ENCODE measurements around the gene AHCYL2. TPM values are rescaled to one million over a fixed set of nuclear protein-coding genes. Genes with fewer than 3 reads are reported as not detected.
"Not testable (repeated sequence)": the region's sequence is repeated elsewhere in the genome, so short reads cannot be mapped to it uniquely, and the experiment has no call there.

Gene AHCYL2
- total RNA-seq, 1 donor from 2014 or later, result 13.6 TPM

DNA sequence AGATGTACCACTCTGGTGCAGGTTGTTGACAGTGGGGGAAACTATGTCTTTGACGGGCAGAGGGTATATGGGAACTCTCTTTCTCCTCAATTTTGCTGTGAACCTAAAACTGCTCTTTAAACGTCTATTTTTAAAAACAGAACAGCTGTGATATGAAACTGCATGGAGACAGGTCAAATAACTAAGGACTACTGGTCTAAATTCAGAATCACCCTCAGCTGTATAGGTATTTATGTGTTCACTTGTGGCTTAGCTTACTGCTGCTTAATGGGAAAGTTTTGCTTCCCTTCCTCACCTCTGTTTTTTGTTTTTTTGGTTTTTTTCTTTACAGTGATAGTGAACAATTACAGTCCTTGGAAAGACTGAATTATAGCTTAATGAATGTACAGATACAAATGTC lies 122.5 kb downstream of the AHCYL2 start:
- DNase-seq (ENCODE audit: low spot score), result no peak

- no peak for DNase-seq (ENCODE audit: low spot score)
These were observed 123.4 kb downstream of the AHCYL2 start for GRCh38 chr7:129348023-129348740.

DNA sequence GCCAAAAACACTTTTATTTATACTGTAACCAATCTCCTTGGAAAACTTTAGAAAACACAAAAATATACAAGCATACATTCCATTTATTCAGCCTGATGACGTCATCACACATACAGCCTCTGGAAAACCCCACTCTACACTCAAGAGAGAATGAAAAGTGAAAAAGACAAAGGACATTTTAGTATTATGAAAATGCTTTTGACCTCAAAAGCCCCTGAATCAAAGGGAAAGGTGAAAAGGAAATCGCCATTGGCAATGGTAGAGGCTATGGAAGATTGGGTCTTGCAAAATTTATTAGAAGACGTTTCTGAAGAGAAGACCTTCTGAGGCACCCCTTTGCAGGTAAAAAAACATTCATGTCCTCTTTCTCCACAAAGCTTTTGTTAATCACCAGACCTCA lies 126.5 kb downstream of the AHCYL2 start:
- DNase-seq (ENCODE audit: low spot score), result no peak

DNA sequence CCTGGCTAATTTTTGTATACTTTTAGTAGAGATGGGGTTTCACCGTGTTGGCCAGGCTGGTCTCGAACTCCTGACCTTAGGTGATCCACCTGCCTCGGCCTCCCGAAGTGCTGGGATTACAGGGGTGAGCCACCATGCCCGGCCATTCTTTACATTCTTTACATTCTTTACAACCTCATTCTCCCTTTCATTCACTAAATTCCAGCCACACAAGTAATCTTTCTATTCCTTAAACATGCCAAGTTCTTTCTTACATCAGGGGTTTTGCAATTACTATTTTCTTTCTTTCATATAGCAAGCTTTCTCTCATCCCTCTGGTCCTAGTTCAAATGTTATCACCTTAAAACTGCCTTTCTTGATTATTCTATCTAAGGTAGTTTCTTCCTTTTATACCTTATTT lies 128.3 kb downstream of the AHCYL2 start:
- DNase-seq (ENCODE audit: low spot score), result not testable (repeated sequence)

- DNase-seq (ENCODE audit: low spot score), result no peak
These were observed 129.8 kb downstream of the AHCYL2 start for GRCh38 chr7:129354428-129355157.

- DNase-seq (ENCODE audit: low spot score), result no peak
These were observed 131.3 kb downstream of the AHCYL2 start for GRCh38 chr7:129356176-129356575.

- no peak for DNase-seq (ENCODE audit: low spot score)
These were observed 134.3 kb downstream of the AHCYL2 start for GRCh38 chr7:129359176-129359575.

GRCh38 chr7:129359638-129360037 lies 134.8 kb downstream of the AHCYL2 start:
- DNase-seq (ENCODE audit: low spot score), result no peak

DNA sequence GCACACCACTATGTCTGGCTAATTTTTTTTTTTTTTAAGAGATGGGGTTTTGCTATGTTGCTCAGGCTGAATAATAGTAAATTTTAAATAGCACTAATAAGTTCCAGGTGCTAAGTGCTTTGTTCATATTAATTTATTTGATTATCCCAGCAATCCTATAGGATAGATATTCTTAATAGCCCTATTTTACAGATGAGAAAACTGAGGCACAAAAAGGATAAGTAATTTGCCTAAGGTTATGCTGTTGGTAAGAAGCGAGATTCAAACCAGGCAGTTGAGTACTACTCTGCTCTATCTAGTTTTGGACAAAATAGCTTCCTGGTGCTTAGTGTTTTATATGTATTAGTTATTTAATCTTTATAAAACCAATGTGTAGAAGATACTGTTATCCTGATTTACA lies 136.9 kb downstream of the AHCYL2 start:
- DNase-seq (ENCODE audit: low spot score), result no peak

DNA sequence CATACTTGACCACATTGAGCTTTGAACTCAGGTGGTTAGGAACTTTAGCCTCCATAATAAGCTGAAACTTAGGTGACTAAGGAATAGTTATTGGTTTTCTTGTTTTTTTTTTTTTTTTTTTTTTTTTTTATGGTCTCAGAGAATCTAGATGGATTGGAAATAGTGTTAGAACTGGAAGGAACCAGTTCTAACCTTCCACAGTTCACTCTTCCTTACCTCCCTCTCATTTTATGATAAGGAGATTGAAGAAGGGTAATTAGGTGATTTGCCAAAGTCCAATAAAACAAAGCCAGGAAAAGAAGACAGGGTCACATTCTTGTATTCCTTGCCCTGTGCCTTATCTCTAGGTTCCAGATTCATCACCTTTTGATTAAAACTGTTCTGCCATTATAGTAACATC lies 137.7 kb downstream of the AHCYL2 start:
- no peak for DNase-seq (ENCODE audit: low spot score)

- no peak for DNase-seq (ENCODE audit: low spot score)
These were observed 142.5 kb downstream of the AHCYL2 start for GRCh38 chr7:129367349-129367699.

DNA sequence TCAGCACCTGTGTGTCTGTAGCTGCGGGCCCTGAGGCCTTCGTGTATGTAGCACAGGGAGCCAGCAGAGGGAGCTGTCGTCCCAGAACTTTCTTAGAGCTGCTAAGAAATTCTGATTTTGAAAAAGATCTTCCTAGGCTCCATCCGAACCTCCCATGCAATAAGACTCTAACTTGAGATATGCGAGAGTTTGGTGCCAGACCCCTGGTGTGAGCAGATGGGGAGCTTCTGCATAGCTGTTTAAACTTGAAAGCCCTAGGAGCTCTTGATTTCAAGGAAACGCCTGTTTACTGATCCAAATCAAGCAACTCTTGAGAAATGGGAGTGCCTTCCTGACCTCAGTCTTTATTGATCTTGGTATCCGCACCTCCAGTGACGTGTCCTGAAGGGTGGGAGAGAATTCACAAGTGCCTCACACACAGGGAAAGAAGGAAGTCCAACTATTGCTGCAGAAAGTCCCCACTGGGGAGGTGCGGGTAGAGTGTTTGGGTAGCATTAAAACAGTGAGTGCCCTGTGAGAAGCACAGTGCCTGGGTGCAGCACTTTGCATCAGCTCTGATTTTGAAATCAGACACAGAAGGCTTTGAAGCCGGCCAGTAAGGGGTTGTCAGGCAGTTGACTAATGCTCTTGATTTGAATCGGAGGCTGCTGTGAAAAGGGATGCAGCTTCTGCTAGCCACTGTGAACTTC lies 143.0 kb downstream of the AHCYL2 start:
- DNase-seq (ENCODE audit: low spot score), result no peak

- no peak for DNase-seq (ENCODE audit: low spot score)
These were observed 143.7 kb downstream of the AHCYL2 start for GRCh38 chr7:129368389-129368986.

DNA sequence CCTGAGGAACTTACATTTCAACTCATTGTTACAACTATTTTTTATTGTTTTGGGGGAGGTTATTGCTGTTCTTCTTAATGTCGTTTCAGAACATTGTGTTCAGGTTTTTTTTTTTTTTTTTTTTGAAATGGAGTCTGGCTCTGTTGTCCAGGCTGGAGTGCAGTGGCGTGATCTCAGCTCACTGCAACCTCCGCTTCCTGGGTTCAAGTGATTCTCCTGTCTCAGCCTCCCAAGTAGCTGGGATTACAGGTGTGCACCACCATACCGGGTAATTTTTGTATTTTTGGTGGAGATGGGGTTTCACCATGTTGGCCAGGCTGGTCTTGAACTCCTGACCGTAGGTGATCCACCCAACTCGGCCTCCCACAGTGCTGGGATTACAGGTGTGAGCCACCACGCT lies 144.6 kb downstream of the AHCYL2 start:
- DNase-seq (ENCODE audit: low spot score), result not testable (repeated sequence)

- DNase-seq (ENCODE audit: low spot score), result no peak
These were observed 146.0 kb downstream of the AHCYL2 start for GRCh38 chr7:129370812-129371211.

DNA sequence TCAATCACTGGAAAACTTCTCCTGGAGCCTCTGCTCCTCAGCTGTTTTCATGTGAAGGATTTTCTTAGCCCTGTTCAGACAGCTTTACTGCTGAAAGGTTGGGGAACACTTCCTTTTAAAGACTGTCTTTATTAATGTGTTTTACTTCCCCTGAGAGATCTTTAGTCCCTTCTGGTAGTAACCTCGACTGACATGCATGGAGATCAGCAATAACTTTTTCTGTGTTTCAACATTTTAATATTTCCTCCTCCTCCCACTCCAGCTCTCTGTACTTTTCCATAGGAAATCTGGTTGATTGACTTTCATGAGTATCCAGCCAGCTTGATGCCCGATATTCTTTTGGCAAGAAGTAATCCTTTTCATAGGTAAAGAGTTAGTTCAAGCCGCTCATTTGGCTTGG lies 146.7 kb downstream of the AHCYL2 start:
- DNase-seq (ENCODE audit: low spot score), result no peak

DNA sequence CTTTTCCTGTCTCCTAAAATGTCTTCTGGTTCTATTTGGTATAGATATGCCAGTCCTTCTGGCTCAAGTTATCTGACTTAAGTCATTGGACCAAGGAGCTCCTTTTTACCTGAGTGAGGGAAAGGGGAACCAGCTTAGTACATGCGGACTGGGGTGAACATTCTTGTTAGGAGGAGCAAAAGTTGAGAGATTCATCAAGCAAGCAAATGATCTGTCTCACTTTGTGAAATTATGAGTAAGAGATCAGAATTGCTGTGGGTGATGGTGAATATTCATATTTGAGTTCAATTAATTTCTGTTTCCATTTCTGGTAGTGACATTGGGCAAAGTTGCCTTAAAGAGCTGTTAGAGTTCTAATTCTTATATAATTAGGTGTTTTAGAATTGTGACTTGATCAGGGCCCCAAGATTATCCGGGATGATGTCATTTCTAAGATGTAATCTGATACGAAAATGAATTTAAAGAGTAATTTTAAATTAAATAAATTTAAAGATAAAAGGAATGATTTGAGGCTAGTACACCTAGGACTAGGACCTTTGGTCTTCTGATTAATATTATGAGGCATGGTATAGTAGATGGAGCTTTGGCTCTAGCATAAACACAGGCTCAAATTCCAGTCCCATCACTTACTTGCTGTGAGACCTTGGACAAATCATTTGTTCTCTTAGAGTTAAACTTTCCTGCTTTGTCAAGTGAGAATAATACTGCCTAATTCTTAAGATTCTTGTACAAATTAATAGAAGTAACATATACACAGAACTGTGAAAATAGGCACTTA lies 149.0 kb downstream of the AHCYL2 start:
- DNase-seq (ENCODE audit: low spot score), result no peak

- DNase-seq (ENCODE audit: low spot score), result no peak
These were observed 150.5 kb downstream of the AHCYL2 start for GRCh38 chr7:129375141-129375938.

GRCh38 chr7:129376076-129376777 lies 151.4 kb downstream of the AHCYL2 start:
- no peak for DNase-seq (ENCODE audit: low spot score)
